Measurements from ENCODE around the gene OTOA.
A peak's percentile ranks its signal among the peaks of the same experiment; 100 is the strongest.
"Not testable (repeated sequence)": the region's sequence is repeated elsewhere in the genome, so short reads cannot be mapped to it uniquely, and the experiment has no call there.

OTOA gene

GRCh38 chr16:21663889-21664647 lies at the start of gene OTOA:
Gene OTOA (plus strand): TSS chr16:21663968. CDS start chr16:21678515, 14,547 bp downstream.
- no peak for DNase-seq (ENCODE audit: low read depth)

GRCh38 chr16:21614896-21615295 lies 48.9 kb upstream of the OTOA start:
- DNase-seq (ENCODE audit: low read depth): no peak

- DNase-seq (ENCODE audit: low read depth): no peak
These were observed 46.2 kb upstream of the OTOA start for GRCh38 chr16:21617607-21618006.

GRCh38 chr16:21618281-21618680 lies 45.5 kb upstream of the OTOA start:
- DNase-seq (ENCODE audit: low read depth): no peak

GRCh38 chr16:21619765-21620425 lies 43.9 kb upstream of the OTOA start:
- no peak for DNase-seq (ENCODE audit: low read depth)

GRCh38 chr16:21620592-21620991 lies 43.2 kb upstream of the OTOA start:
- no peak for DNase-seq (ENCODE audit: low read depth)

- DNase-seq (ENCODE audit: low read depth): no peak
These were observed 41.2 kb upstream of the OTOA start for GRCh38 chr16:21622545-21622944.

- DNase-seq (ENCODE audit: low read depth): no peak
These were observed 38.7 kb upstream of the OTOA start for GRCh38 chr16:21625026-21625425.

GRCh38 chr16:21626659-21627277 lies 37.0 kb upstream of the OTOA start:
- peak; percentile 98 for DNase-seq (ENCODE audit: low read depth)

- DNase-seq (ENCODE audit: low read depth): no peak
These were observed 35.5 kb upstream of the OTOA start for GRCh38 chr16:21628121-21628726.

- no peak for DNase-seq (ENCODE audit: low read depth)
These were observed 35.0 kb upstream of the OTOA start for GRCh38 chr16:21628772-21629171.

GRCh38 chr16:21629616-21630539 lies 33.9 kb upstream of the OTOA start:
- not testable (repeated sequence) for DNase-seq (ENCODE audit: low read depth)

GRCh38 chr16:21630866-21631265 lies 32.9 kb upstream of the OTOA start:
- not testable (repeated sequence) for DNase-seq (ENCODE audit: low read depth)

- not testable (repeated sequence) for DNase-seq (ENCODE audit: low read depth)
These were observed 32.4 kb upstream of the OTOA start for GRCh38 chr16:21631376-21631775.

GRCh38 chr16:21631951-21632575 lies 31.7 kb upstream of the OTOA start:
- not testable (repeated sequence) for DNase-seq (ENCODE audit: low read depth)

GRCh38 chr16:21634216-21634615 lies 29.6 kb upstream of the OTOA start:
- DNase-seq (ENCODE audit: low read depth): no peak

- DNase-seq (ENCODE audit: low read depth): not testable (repeated sequence)
These were observed 28.1 kb upstream of the OTOA start for GRCh38 chr16:21635694-21636093.

GRCh38 chr16:21637032-21637968 lies 26.5 kb upstream of the OTOA start:
- no peak for DNase-seq (ENCODE audit: low read depth)

GRCh38 chr16:21638573-21638975 lies 25.2 kb upstream of the OTOA start:
- DNase-seq (ENCODE audit: low read depth): peak; percentile 82

- no peak for DNase-seq (ENCODE audit: low read depth)
These were observed 24.3 kb upstream of the OTOA start for GRCh38 chr16:21639493-21639892.
